Ramos (cell line): ENCODE results near the gene ZDHHC1.

Experiments used
- in situ Hi-C: fragments of 300-500 bp; cut with MboI; formaldehyde crosslinking; loops from one replicate; pipeline ENCODE4 v1.14.3; 2022; ENCODE audit warnings: low sequenced_read_pairs; ENCODE audit not compliant: unreplicated experiment

ZDHHC1 gene

GRCh38 chr16:67431775-67432505 lies 15.7 kb upstream of the ZDHHC1 start:
- in situ Hi-C loops, result no loop called here

GRCh38 chr16:67430977-67431774 lies 14.9 kb upstream of the ZDHHC1 start, which contains the start of gene HSD11B2:
TSS of gene HSD11B2 (plus strand) at chr16:67431121. CDS start at chr16:67431249, 128 bp downstream.
- in situ Hi-C loops, result no loop called here

GRCh38 chr16:67430504-67430976 lies 14.3 kb upstream of the ZDHHC1 start:
- in situ Hi-C loops, result no loop called here

GRCh38 chr16:67429799-67430503 lies 13.7 kb upstream of the ZDHHC1 start:
- in situ Hi-C loops, result no loop called here

GRCh38 chr16:67429053-67429798 lies 12.9 kb upstream of the ZDHHC1 start:
- in situ Hi-C loops, result no loop called here

GRCh38 chr16:67428146-67428731 lies 12.0 kb upstream of the ZDHHC1 start:
- in situ Hi-C loops, result no loop called here

GRCh38 chr16:67426950-67427349 lies 10.7 kb upstream of the ZDHHC1 start:
- in situ Hi-C loops, result no loop called here

- in situ Hi-C loops, result no loop called here
Measured at GRCh38 chr16:67426022-67426421, 9.7 kb upstream of the ZDHHC1 start.

- in situ Hi-C loops, result no loop called here
Measured at GRCh38 chr16:67425580-67425979, 9.3 kb upstream of the ZDHHC1 start.

- in situ Hi-C loops, result no loop called here
Measured at GRCh38 chr16:67425061-67425460, 8.8 kb upstream of the ZDHHC1 start.

- in situ Hi-C loops, result loop anchor here (25.0 kb wide), 1 partner anchor 462 kb away; the partner anchor contains the start of gene CES3
Measured at GRCh38 chr16:67424261-67424615, 8.0 kb upstream of the ZDHHC1 start.

GRCh38 chr16:67423611-67424260 lies 7.5 kb upstream of the ZDHHC1 start:
- in situ Hi-C loops, result loop anchor here (25.0 kb wide), 1 partner anchor 461 kb away; the partner anchor contains the start of gene CES3

- in situ Hi-C loops, result loop anchor here (25.0 kb wide), 1 partner anchor 461 kb away; the partner anchor contains the start of gene CES3
Measured at GRCh38 chr16:67423015-67423414, 6.7 kb upstream of the ZDHHC1 start.

GRCh38 chr16:67421030-67421429 lies 4.8 kb upstream of the ZDHHC1 start:
- in situ Hi-C loops, result loop anchor here (25.0 kb wide), 1 partner anchor 459 kb away; the partner anchor contains the start of gene CES3

- in situ Hi-C loops, result loop anchor here (25.0 kb wide), 1 partner anchor 458 kb away; the partner anchor contains the start of gene CES3
Measured at GRCh38 chr16:67419931-67420330, 3.7 kb upstream of the ZDHHC1 start.

- in situ Hi-C loops, result loop anchor here (25.0 kb wide), 1 partner anchor 457 kb away; the partner anchor contains the start of gene CES3
Measured at GRCh38 chr16:67419502-67419901, 3.2 kb upstream of the ZDHHC1 start.

- in situ Hi-C loops, result loop anchor here (25.0 kb wide), 1 partner anchor 455 kb away; the partner anchor contains the start of gene CES3
Measured at GRCh38 chr16:67417333-67418061, 1.2 kb upstream of the ZDHHC1 start.

GRCh38 chr16:67415421-67415820 lies 856 bp downstream of the ZDHHC1 start:
- in situ Hi-C loops, result loop anchor here (25.0 kb wide), 1 partner anchor 453 kb away; the partner anchor contains the start of gene CES3
